ENCODE data around the gene INO80D. TPM values are rescaled to one million over a fixed set of nuclear protein-coding genes. Genes with fewer than 3 reads are reported as not detected.

Gene INO80D
- total RNA-seq, 4 donors from 2014 or later: 6.4 to 45.6 (median 23.4) TPM

GRCh38 chr2:206115026-206115578 lies 29.1 kb upstream of the INO80D start:
- Histone ChIP-seq H3K36me3 (no peaks in the 10 kb centered on the region), H3K9me3 (no peaks in the 10 kb centered on the region), H3K4me1 (no peaks in the 10 kb centered on the region), H3K27me3 (no peaks in the 10 kb centered on the region), H3K4me3 (no peak overlapping the region), H3K27ac (no peak overlapping the region)
- intact Hi-C loops (cut with DNase I; ENCODE audit: low total_unique reads): no loop called here
- DNase-seq: no peak
- no peak for TF ChIP-seq POLR2A (IDR thresholded peaks at IDR 0.05)
- TF ChIP-seq, protein P1, sequence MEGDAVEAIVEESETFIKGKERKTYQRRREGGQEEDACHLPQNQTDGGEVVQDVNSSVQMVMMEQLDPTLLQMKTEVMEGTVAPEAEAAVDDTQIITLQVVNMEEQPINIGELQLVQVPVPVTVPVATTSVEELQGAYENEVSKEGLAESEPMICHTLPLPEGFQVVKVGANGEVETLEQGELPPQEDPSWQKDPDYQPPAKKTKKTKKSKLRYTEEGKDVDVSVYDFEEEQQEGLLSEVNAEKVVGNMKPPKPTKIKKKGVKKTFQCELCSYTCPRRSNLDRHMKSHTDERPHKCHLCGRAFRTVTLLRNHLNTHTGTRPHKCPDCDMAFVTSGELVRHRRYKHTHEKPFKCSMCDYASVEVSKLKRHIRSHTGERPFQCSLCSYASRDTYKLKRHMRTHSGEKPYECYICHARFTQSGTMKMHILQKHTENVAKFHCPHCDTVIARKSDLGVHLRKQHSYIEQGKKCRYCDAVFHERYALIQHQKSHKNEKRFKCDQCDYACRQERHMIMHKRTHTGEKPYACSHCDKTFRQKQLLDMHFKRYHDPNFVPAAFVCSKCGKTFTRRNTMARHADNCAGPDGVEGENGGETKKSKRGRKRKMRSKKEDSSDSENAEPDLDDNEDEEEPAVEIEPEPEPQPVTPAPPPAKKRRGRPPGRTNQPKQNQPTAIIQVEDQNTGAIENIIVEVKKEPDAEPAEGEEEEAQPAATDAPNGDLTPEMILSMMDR (IDR thresholded peaks at IDR 0.05): no peak

DNA sequence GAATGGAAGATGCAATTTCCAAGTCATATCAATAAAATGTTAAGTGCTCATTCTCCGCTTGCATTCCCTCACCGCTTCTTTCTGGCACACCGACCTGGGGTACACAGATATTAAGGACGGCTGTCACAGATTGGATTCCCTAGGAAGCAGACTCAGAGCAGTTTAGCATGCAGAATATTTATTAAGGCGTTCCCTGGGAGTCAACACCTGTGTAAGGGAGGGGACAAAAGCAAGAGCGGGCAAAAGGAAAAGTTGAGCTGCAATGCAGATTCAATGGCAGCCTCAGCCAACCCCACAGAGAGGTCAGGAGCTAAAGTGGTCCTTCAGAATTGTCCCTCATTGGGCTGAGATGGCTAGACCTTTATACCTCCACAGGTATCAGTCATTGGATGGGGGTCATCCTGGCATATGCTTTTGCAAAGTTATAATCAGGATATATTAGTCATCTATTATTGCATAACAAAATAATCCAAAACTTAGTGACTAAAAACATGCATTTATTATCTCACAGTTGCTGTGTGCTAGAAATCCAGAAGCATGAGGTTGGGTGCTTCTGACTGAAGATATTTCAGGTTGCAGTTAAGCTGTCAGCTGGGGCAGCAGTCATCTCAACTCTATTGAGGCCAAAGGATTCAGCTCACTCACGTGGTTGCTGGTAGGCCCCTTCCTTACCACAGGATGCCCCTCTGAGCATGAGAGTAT lies 27.0 kb upstream of the INO80D start:
- no peak overlapping the region for H3K27ac ChIP-seq
- H3K4me3 ChIP-seq: no peak overlapping the region
- no peaks in the 10 kb centered on the region for H3K4me1 ChIP-seq
- no peak for DNase-seq
- H3K9me3 ChIP-seq: no peaks in the 10 kb centered on the region
- TF ChIP-seq, protein P1 (IDR thresholded peaks at IDR 0.05): no peak
- no peak for TF ChIP-seq POLR2A (IDR thresholded peaks at IDR 0.05)
- no peaks in the 10 kb centered on the region for H3K36me3 ChIP-seq
- H3K27me3 ChIP-seq: no peaks in the 10 kb centered on the region
- intact Hi-C loops (cut with DNase I; ENCODE audit: low total_unique reads): no loop called here

- no peaks in the 10 kb centered on the region for H3K4me1 ChIP-seq
- intact Hi-C loops (cut with DNase I; ENCODE audit: low total_unique reads): no loop called here
- H3K4me3 ChIP-seq: no peak overlapping the region
- no peaks in the 10 kb centered on the region for H3K36me3 ChIP-seq
- H3K27me3 ChIP-seq: no peaks in the 10 kb centered on the region
- no peak overlapping the region for H3K27ac ChIP-seq
- no peak for DNase-seq
- no peak for TF ChIP-seq POLR2A (IDR thresholded peaks at IDR 0.05)
- TF ChIP-seq, protein P1 (IDR thresholded peaks at IDR 0.05): no peak
- no peaks in the 10 kb centered on the region for H3K9me3 ChIP-seq
These were observed 26.1 kb upstream of the INO80D start for GRCh38 chr2:206112108-206112507.

DNA sequence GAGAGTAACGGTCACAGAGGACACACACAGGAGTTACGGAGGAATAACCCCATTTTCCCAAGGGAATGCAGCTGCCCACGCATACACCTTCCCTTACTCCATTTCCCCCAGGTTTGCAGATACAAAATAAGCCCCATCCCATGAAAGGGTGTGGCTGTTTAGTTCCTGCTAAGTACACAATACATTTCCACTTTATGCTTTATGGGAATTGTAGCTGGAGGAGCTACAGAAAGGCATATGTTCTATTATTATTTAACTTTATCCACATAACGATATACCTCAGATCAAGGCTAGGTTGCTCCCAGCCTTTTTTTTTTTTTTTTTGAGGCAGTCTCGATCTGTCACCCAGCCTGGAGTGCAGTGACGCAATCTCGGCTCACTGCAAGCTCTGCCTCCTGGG lies 22.7 kb upstream of the INO80D start:
- no peak for DNase-seq
- H3K36me3 ChIP-seq: no peaks in the 10 kb centered on the region
- H3K27me3 ChIP-seq: no peaks in the 10 kb centered on the region
- H3K4me1 ChIP-seq: no peaks in the 10 kb centered on the region
- H3K27ac ChIP-seq: no peak overlapping the region
- H3K4me3 ChIP-seq: no peak overlapping the region
- no peak for TF ChIP-seq POLR2A (IDR thresholded peaks at IDR 0.05)
- TF ChIP-seq, protein P1 (IDR thresholded peaks at IDR 0.05): no peak
- H3K9me3 ChIP-seq: no peaks in the 10 kb centered on the region
- intact Hi-C loops (cut with DNase I; ENCODE audit: low total_unique reads): no loop called here

DNA sequence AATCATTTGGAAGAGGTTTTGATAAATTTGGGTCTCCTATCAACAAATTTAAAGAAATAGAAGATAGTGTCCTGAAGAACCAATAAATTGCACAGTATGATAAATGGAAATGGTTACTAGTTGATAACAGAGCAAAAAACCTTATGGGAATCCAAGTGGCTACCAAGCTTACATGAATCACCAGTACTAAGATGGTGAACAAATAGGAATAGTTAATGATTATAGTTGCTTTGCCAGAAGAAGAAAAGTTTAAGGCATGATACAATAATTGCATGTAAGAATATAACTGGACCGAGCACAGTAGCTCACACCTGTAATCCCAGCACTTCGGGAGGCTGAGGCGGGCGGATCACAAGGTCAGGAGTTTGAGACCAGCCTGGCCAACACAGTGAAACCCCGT lies 19.6 kb upstream of the INO80D start:
- H3K9me3 ChIP-seq: no peaks in the 10 kb centered on the region
- H3K4me3 ChIP-seq: no peak overlapping the region
- no peaks in the 10 kb centered on the region for H3K27me3 ChIP-seq
- H3K4me1 ChIP-seq: no peaks in the 10 kb centered on the region
- TF ChIP-seq POLR2A (IDR thresholded peaks at IDR 0.05): no peak
- TF ChIP-seq, protein P1 (IDR thresholded peaks at IDR 0.05): no peak
- intact Hi-C loops (cut with DNase I; ENCODE audit: low total_unique reads): no loop called here
- no peak overlapping the region for H3K27ac ChIP-seq
- DNase-seq: no peak
- no peaks in the 10 kb centered on the region for H3K36me3 ChIP-seq

Measured in uterus (tissue), 4 donors.